Activated naive CD8-positive, alpha-beta T cell treated with anti-CD3 and anti-CD28 coated beads for 36 hours (primary cell): ENCODE measurements around the gene LDOC1. TPM values are rescaled to one million over a fixed set of nuclear protein-coding genes. Genes with fewer than 3 reads are reported as not detected.
A peak's percentile ranks its signal among the peaks of the same experiment; 100 is the strongest.
"Not testable (repeated sequence)": the region's sequence is repeated elsewhere in the genome, so short reads cannot be mapped to it uniquely, and the experiment has no call there.

Experiments used
- DNase-seq: peaks from one replicate; pipeline ENCODE4 v3.0.0; 2021
- H3K27ac Mint-ChIP-seq: one replicate; pipeline ENCODE4 v1.8.0; 2022; ENCODE audit warnings: mild to moderate bottlenecking, moderate library complexity, mixed read lengths
- H3K27me3 Mint-ChIP-seq: one replicate; pipeline ENCODE4 v1.8.0; 2022; ENCODE audit warnings: mild to moderate bottlenecking, mixed read lengths
- H3K36me3 Mint-ChIP-seq: one replicate; pipeline ENCODE4 v1.8.0; 2021; ENCODE audit warnings: mild to moderate bottlenecking, mixed read lengths
- H3K4me1 Mint-ChIP-seq: one replicate; pipeline ENCODE4 v1.8.0; 2021; ENCODE audit warnings: mixed read lengths
- H3K4me3 Mint-ChIP-seq: one replicate; pipeline ENCODE4 v1.8.0; 2022; ENCODE audit warnings: mild to moderate bottlenecking, moderate library complexity, mixed read lengths
- H3K9me3 Mint-ChIP-seq: one replicate; pipeline ENCODE4 v1.8.0; 2022; ENCODE audit warnings: mixed read lengths
- total RNA-seq, 2 experiments: library from RNA; stranded (reverse); gene quantifications; one replicate each; pipeline ENCODE4 v1.2.3, GENCODE V29; 2021

Gene LDOC1
- total RNA-seq: 1 to 10 TPM; 1.8 to 1.9 TPM

GRCh38 chrX:141176586-141177451, at the start of gene LDOC1:
Gene LDOC1, minus strand, starts transcription at chrX:141177129. Its CDS starts 108 bp downstream, at chrX:141177021.
- Mint-ChIP-seq H3K36me3 (no peaks in the 10 kb centered on the region), H3K27me3 (peaks cover 13% of the 10 kb centered on the region), H3K4me1 (no peaks in the 10 kb centered on the region), H3K9me3 (no peaks in the 10 kb centered on the region), H3K27ac (no peak within 1 kb of the TSS), H3K4me3 (peak within 1 kb of the TSS; percentile 71)
- peak; percentile 57 for DNase-seq

- Mint-ChIP-seq H3K36me3 (no peaks in the 10 kb centered on the region), H3K9me3 (peaks cover 3% of the 10 kb centered on the region), H3K27me3 (no peaks in the 10 kb centered on the region), H3K4me3 (no peak overlapping the region), H3K27ac (no peak overlapping the region), H3K4me1 (no peaks in the 10 kb centered on the region)
- DNase-seq: no peak
These were observed 44.7 kb upstream of the LDOC1 start for GRCh38 chrX:141221611-141222010.

- no peak for DNase-seq
- Mint-ChIP-seq H3K27ac (no peak overlapping the region), H3K9me3 (peaks cover 3% of the 10 kb centered on the region), H3K36me3 (no peaks in the 10 kb centered on the region), H3K27me3 (no peaks in the 10 kb centered on the region), H3K4me3 (no peak overlapping the region), H3K4me1 (no peaks in the 10 kb centered on the region)
These were observed 43.5 kb upstream of the LDOC1 start for GRCh38 chrX:141220342-141221008.

- Mint-ChIP-seq H3K27ac (no peak overlapping the region), H3K27me3 (no peaks in the 10 kb centered on the region), H3K36me3 (no peaks in the 10 kb centered on the region), H3K9me3 (peaks cover 3% of the 10 kb centered on the region), H3K4me3 (no peak overlapping the region), H3K4me1 (no peaks in the 10 kb centered on the region)
- no peak for DNase-seq
These were observed 37.3 kb upstream of the LDOC1 start for GRCh38 chrX:141214196-141214595.

- H3K9me3 Mint-ChIP-seq: no peaks in the 10 kb centered on the region
These were observed 25.0 kb upstream of the LDOC1 start for GRCh38 chrX:141201962-141202361.

GRCh38 chrX:141188573-141188972, 11.6 kb upstream of the LDOC1 start:
- not testable (repeated sequence) for H3K36me3 Mint-ChIP-seq, H3K9me3 Mint-ChIP-seq, H3K4me3 Mint-ChIP-seq, DNase-seq, H3K27ac Mint-ChIP-seq, H3K27me3 Mint-ChIP-seq, H3K4me1 Mint-ChIP-seq

More at GRCh38 chrX:141201962-141202361, 25.0 kb upstream of the LDOC1 start:
- no peak overlapping the region for H3K27ac Mint-ChIP-seq
- H3K4me3 Mint-ChIP-seq: no peak overlapping the region
- no peaks in the 10 kb centered on the region for H3K36me3 Mint-ChIP-seq
- H3K27me3 Mint-ChIP-seq: no peaks in the 10 kb centered on the region
- H3K4me1 Mint-ChIP-seq: no peaks in the 10 kb centered on the region
- no peak for DNase-seq

- Mint-ChIP-seq H3K4me3 (no peak overlapping the region), H3K4me1 (no peaks in the 10 kb centered on the region), H3K27ac (no peak overlapping the region), H3K27me3 (no peaks in the 10 kb centered on the region), H3K36me3 (no peaks in the 10 kb centered on the region), H3K9me3 (no peaks in the 10 kb centered on the region)
- no peak for DNase-seq
These were observed 8.4 kb upstream of the LDOC1 start for GRCh38 chrX:141185366-141185765.

GRCh38 chrX:141183000-141183399, 6.1 kb upstream of the LDOC1 start:
- H3K27me3 Mint-ChIP-seq: peaks cover 5% of the 10 kb centered on the region
- DNase-seq: no peak
- H3K9me3 Mint-ChIP-seq: no peaks in the 10 kb centered on the region
- no peaks in the 10 kb centered on the region for H3K4me1 Mint-ChIP-seq
- H3K4me3 Mint-ChIP-seq: no peak overlapping the region
- no peaks in the 10 kb centered on the region for H3K36me3 Mint-ChIP-seq
- no peak overlapping the region for H3K27ac Mint-ChIP-seq

- Mint-ChIP-seq H3K4me1 (no peaks in the 10 kb centered on the region), H3K27ac (no peak overlapping the region), H3K4me3 (no peak overlapping the region), H3K36me3 (no peaks in the 10 kb centered on the region), H3K27me3 (peaks cover 11% of the 10 kb centered on the region), H3K9me3 (no peaks in the 10 kb centered on the region)
- DNase-seq: no peak
These were observed 3.9 kb upstream of the LDOC1 start for GRCh38 chrX:141180851-141181250.

- H3K36me3 Mint-ChIP-seq: no peaks in the 10 kb centered on the region
- H3K27me3 Mint-ChIP-seq: peaks cover 13% of the 10 kb centered on the region
- H3K4me1 Mint-ChIP-seq: no peaks in the 10 kb centered on the region
- peak overlapping the region; percentile 61 for H3K4me3 Mint-ChIP-seq
- no peak overlapping the region for H3K27ac Mint-ChIP-seq
- H3K9me3 Mint-ChIP-seq: no peaks in the 10 kb centered on the region
- DNase-seq: no peak
These were observed 1.1 kb downstream of the LDOC1 start for GRCh38 chrX:141175786-141176185.

- H3K27me3 Mint-ChIP-seq: no peaks in the 10 kb centered on the region
- DNase-seq: no peak
- peaks cover 1% of the 10 kb centered on the region for H3K9me3 Mint-ChIP-seq
- no peak overlapping the region for H3K27ac Mint-ChIP-seq
- no peak overlapping the region for H3K4me3 Mint-ChIP-seq
- H3K36me3 Mint-ChIP-seq: no peaks in the 10 kb centered on the region
- no peaks in the 10 kb centered on the region for H3K4me1 Mint-ChIP-seq
These were observed 12.5 kb downstream of the LDOC1 start for GRCh38 chrX:141164406-141164805.

- Mint-ChIP-seq H3K4me1 (peaks cover 2% of the 10 kb centered on the region), H3K9me3 (peaks cover 3% of the 10 kb centered on the region), H3K27ac (no peak overlapping the region), H3K36me3 (no peaks in the 10 kb centered on the region), H3K27me3 (no peaks in the 10 kb centered on the region), H3K4me3 (no peak overlapping the region)
- no peak for DNase-seq
These were observed 18.8 kb downstream of the LDOC1 start for GRCh38 chrX:141158084-141158483.

GRCh38 chrX:141155231-141155630, 21.7 kb downstream of the LDOC1 start:
- H3K4me3 Mint-ChIP-seq, H3K9me3 Mint-ChIP-seq, H3K27me3 Mint-ChIP-seq, DNase-seq, H3K4me1 Mint-ChIP-seq, H3K27ac Mint-ChIP-seq, H3K36me3 Mint-ChIP-seq: not testable (repeated sequence)

GRCh38 chrX:141142946-141143345, 34.0 kb downstream of the LDOC1 start:
- no peak overlapping the region for H3K4me3 Mint-ChIP-seq
- no peak overlapping the region for H3K27ac Mint-ChIP-seq
- DNase-seq: no peak
- H3K27me3 Mint-ChIP-seq: no peaks in the 10 kb centered on the region
- no peaks in the 10 kb centered on the region for H3K4me1 Mint-ChIP-seq
- H3K9me3 Mint-ChIP-seq: peaks cover 3% of the 10 kb centered on the region
- no peaks in the 10 kb centered on the region for H3K36me3 Mint-ChIP-seq

GRCh38 chrX:141133272-141133671, 43.7 kb downstream of the LDOC1 start:
- Mint-ChIP-seq H3K4me3 (no peak overlapping the region), H3K4me1 (no peaks in the 10 kb centered on the region), H3K9me3 (no peaks in the 10 kb centered on the region), H3K27me3 (no peaks in the 10 kb centered on the region), H3K27ac (no peak overlapping the region), H3K36me3 (no peaks in the 10 kb centered on the region)
- DNase-seq: no peak

GRCh38 chrX:141127146-141127545, 49.8 kb downstream of the LDOC1 start:
- no peak overlapping the region for H3K4me3 Mint-ChIP-seq

More at GRCh38 chrX:141127146-141127545, 49.8 kb downstream of the LDOC1 start:
- DNase-seq: no peak
- H3K36me3 Mint-ChIP-seq: no peaks in the 10 kb centered on the region
- H3K27me3 Mint-ChIP-seq: no peaks in the 10 kb centered on the region
- no peaks in the 10 kb centered on the region for H3K4me1 Mint-ChIP-seq
- no peak overlapping the region for H3K27ac Mint-ChIP-seq
- no peaks in the 10 kb centered on the region for H3K9me3 Mint-ChIP-seq
